ENCODE measurements around the gene SSNA1. TPM values are rescaled to one million over a fixed set of nuclear protein-coding genes. Genes with fewer than 3 reads are reported as not detected.

Gene SSNA1
- total RNA-seq, 1 donor from 2014 or later, result 58.1 TPM

- peaks cover 3% of the 10 kb centered on the region for H3K4me1 Mint-ChIP-seq (ENCODE audit: unreplicated experiment)
- H3K27me3 Mint-ChIP-seq (ENCODE audit: unreplicated experiment), result peaks cover 7% of the 10 kb centered on the region
- H3K4me3 Mint-ChIP-seq (ENCODE audit: unreplicated experiment), result no peak overlapping the region
- H3K36me3 Mint-ChIP-seq (ENCODE audit: unreplicated experiment), result peaks cover 7% of the 10 kb centered on the region
- no peak for DNase-seq (ENCODE audit: extremely low spot score, unreplicated experiment)
- H3K9me3 Mint-ChIP-seq (ENCODE audit: unreplicated experiment), result no peaks in the 10 kb centered on the region
- no peak overlapping the region for H3K27ac Mint-ChIP-seq (ENCODE audit: unreplicated experiment)
- TF ChIP-seq CTCF (IDR thresholded peaks at IDR 0.05), result no peak
Measured at GRCh38 chr9:137172901-137173795, 15.3 kb upstream of the SSNA1 start.

GRCh38 chr9:137173796-137174664, 14.4 kb upstream of the SSNA1 start:
- peaks cover 6% of the 10 kb centered on the region for H3K27me3 Mint-ChIP-seq (ENCODE audit: unreplicated experiment)

DNA sequence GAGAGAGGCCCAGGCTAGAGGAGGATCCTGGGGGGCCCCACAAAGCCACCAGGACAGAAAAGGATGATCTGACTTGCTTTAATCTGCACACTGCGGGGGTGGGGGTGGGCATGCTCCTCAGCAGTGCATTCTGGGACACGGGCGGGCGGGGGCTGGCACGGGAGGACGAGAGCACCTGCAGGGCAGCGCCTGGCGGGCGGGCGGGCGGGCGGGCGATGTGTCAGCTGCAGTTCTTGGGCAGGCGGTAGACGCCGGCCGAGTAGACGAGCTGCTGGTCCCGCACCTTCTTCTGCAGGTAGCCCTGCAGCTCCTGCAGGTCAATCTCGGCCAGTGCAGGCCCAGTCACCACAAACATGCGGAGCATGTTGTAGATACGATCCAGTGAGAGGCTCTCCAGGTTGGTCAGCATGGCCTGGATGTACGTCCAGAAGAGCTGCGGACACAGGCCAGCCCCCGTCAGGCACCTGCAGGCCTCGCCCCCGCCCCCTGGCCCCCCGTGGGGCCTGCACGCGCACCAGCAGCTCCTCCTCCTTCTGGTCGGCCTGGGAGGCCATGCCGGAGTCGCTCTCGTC, 13.7 kb upstream of the SSNA1 start:
- Mint-ChIP-seq H3K9me3 (ENCODE audit: unreplicated experiment) (no peaks in the 10 kb centered on the region), H3K27ac (ENCODE audit: unreplicated experiment) (no peak overlapping the region), H3K36me3 (ENCODE audit: unreplicated experiment) (peaks cover 7% of the 10 kb centered on the region), H3K27me3 (ENCODE audit: unreplicated experiment) (peaks cover 6% of the 10 kb centered on the region), H3K4me1 (ENCODE audit: unreplicated experiment) (peaks cover 2% of the 10 kb centered on the region), H3K4me3 (ENCODE audit: unreplicated experiment) (no peak overlapping the region)
- no peak for TF ChIP-seq CTCF (IDR thresholded peaks at IDR 0.05)
- no peak for DNase-seq (ENCODE audit: extremely low spot score, unreplicated experiment)

More at GRCh38 chr9:137173796-137174664, 14.4 kb upstream of the SSNA1 start:
- Mint-ChIP-seq H3K9me3 (ENCODE audit: unreplicated experiment) (no peaks in the 10 kb centered on the region), H3K27ac (ENCODE audit: unreplicated experiment) (no peak overlapping the region), H3K36me3 (ENCODE audit: unreplicated experiment) (peaks cover 7% of the 10 kb centered on the region), H3K4me1 (ENCODE audit: unreplicated experiment) (no peaks in the 10 kb centered on the region), H3K4me3 (ENCODE audit: unreplicated experiment) (no peak overlapping the region)
- TF ChIP-seq CTCF (IDR thresholded peaks at IDR 0.05), result no peak
- DNase-seq (ENCODE audit: extremely low spot score, unreplicated experiment), result no peak

DNA sequence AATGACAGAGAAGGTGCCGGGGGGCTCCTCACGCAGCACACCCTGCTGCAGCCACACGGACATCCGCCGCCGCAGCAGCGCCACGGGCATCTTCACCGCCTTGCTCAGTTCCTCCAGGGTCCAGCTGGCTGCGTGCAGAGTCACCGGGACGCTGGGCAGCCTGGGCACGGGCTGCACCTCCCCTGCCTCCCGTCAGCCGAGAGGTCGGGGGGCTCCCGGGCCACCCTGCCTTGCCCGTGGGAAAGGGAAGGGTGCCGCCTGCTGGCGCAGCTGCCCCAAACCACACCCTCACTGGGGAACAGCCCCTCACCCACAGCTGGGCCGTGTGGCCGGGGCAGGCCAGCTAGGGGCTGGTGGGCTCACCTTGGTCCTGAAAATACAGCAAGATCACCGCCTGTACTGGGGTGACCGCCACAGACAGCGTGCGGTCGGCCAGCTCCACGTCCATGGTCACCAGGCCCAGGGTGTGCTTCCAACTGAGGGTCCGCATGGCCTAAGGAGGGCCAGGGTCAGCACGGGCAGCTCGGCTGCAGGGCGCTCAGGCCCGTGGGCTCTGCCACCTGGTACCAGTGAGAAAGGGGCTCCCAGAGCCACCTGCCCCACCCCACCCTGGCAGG, 13.0 kb upstream of the SSNA1 start:
- Mint-ChIP-seq H3K4me1 (ENCODE audit: unreplicated experiment) (peaks cover 2% of the 10 kb centered on the region), H3K9me3 (ENCODE audit: unreplicated experiment) (no peaks in the 10 kb centered on the region), H3K36me3 (ENCODE audit: unreplicated experiment) (peaks cover 7% of the 10 kb centered on the region), H3K27me3 (ENCODE audit: unreplicated experiment) (peaks cover 2% of the 10 kb centered on the region), H3K4me3 (ENCODE audit: unreplicated experiment) (no peak overlapping the region), H3K27ac (ENCODE audit: unreplicated experiment) (no peak overlapping the region)
- TF ChIP-seq CTCF (IDR thresholded peaks at IDR 0.05), result no peak
- no peak for DNase-seq (ENCODE audit: extremely low spot score, unreplicated experiment)

All from osteocyte (in vitro differentiated cells).